Stimulated activated CD4-positive, alpha-beta T cell treated with anti-CD3 and anti-CD28 coated beads, TNF-alpha, amount 100 ng/mL, for 48 hours (primary cell): ENCODE measurements around the gene RCOR1.

Experiments used
- DNase-seq, 3 donors: peaks; one replicate each; pipeline ENCODE4 v3.0.0-alpha.2; 2020; ENCODE audit warnings: low read depth in 3 of 3

Gene RCOR1

DNA sequence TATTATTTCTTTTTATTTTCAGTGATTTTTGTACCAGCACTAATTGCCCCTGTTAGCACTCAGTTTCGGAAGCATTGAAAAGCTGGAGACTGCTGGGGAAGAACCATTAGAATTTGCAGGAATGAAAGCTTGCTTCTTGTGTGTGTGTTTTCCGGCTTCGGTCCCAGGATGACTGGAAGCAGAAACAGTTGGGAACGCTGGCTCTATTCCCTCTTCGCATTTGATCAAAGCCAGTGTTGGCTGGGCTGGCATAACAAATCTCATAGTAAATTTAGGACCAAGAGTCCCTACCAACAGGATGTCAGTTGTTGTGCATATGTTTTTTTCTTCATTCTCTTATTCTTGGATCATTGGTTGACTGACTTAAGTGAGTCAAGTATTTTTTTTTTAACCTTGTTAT is 131.2 kb downstream of the RCOR1 start:
- DNase-seq = no peak

DNA sequence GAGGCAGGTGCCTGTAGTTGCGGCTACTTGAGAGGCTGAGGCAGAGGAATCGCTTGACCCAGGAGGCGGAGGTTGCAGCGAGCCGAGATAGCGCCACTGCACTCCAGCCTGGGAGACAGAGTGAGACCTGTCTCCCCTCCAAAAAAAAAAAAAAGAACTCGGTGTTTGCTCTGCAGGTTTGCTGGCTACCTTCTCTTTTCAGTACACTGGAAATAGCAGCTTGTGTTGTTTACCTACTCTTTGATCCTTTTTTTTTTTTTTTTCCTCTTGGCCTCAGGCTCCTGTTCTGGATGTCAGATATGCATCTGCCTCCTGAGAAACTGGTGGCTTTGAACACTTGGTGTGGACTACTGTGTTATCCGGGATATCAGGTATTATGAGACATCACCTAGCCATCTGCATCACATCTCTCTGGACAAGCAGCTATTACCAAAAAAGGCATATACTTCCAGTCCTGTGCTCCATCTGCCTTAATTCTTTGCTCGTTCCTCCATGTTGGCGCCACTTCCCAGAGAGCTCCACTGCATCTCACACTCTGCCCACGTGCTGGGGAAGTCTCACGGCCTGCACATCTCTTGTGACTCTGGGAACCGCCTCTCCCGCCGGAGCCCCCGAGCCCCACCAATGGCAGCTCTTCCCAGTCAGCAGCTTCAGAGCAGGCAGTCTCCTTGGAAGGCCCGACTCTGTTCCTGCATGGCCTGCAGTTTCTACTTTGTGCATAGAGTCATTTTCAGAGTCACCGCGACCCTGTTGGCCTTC is 133.9 kb downstream of the RCOR1 start:
- DNase-seq = no peak

DNA sequence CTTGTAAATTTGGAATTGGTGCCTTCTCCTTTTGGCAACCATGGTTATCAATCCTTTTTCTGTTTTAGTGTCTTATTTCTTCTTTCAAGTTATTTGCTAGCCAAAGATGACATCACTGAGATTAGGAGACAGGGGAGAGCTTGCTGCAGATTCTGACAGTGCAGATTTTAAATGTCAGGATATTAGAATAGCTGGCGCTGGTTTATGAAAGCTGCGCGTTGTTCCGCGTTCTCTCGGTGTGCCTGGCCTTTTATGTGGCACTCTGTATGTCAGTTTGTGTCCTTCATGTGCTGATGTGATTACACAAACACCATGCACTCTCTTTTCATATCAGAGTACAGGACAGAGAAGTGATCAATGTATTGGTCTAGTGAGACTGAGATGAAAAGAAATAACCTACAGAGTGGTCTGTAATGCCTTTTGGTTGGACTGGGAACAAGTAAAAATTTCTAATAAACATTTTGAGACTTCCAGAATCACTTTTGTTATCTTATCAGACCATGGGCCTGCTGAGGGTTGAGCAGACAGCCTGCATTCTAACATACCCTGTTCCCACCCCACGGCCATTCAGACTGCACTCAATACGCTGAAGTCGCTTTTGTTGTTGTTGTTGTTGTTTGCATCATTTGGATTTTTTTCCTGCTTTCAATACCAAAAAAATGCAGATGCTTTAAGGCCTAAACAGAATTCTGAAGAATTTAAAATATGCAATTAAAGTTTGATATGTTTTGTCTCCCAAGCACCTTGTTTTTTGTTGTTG is 135.1 kb downstream of the RCOR1 start:
- no peak for DNase-seq

DNA sequence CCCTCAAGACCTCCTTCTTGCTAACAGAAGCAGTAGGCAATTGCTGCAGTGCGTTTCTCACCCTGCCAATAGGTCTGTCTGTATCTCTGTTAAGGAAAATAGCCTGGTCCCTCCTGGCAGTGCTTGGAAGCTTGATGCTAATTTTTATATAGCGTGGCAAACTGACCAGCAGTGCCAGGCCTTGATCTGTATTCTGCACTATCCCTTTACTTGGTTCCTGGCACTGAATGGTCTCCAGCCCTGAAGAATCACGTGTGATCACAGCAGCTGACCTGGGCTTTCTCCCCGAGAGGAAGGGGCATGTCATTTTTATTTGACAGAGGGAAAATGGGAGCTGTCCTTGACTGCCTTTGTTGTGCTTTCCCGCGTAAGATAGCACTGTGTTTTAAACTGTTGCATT is 136.1 kb downstream of the RCOR1 start:
- DNase-seq = no peak

- no peak for DNase-seq
Measured at GRCh38 chr14:102729268-102729667, 136.8 kb downstream of the RCOR1 start.

DNA sequence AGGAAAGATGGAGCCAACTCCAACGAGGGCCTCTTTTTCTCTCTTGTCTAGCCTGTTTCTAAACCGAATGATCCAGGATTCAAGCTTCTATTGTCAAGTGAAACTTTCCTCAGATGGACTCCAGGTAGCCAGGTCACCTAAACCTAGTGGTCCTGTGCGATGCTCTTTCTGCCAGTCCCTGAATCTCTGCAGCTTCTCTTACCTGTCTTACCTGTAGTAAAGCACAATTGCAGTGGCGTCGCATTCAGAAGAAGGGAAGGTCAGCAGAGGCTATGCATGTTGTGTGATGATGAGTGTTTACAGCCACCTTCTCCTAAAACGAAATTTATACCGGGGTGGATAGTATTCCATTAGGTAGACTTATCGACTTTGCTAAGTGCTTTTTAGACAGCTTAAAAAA is 137.4 kb downstream of the RCOR1 start:
- DNase-seq = no peak

- DNase-seq = no peak
Measured at GRCh38 chr14:102731101-102731870, 138.8 kb downstream of the RCOR1 start.

DNA sequence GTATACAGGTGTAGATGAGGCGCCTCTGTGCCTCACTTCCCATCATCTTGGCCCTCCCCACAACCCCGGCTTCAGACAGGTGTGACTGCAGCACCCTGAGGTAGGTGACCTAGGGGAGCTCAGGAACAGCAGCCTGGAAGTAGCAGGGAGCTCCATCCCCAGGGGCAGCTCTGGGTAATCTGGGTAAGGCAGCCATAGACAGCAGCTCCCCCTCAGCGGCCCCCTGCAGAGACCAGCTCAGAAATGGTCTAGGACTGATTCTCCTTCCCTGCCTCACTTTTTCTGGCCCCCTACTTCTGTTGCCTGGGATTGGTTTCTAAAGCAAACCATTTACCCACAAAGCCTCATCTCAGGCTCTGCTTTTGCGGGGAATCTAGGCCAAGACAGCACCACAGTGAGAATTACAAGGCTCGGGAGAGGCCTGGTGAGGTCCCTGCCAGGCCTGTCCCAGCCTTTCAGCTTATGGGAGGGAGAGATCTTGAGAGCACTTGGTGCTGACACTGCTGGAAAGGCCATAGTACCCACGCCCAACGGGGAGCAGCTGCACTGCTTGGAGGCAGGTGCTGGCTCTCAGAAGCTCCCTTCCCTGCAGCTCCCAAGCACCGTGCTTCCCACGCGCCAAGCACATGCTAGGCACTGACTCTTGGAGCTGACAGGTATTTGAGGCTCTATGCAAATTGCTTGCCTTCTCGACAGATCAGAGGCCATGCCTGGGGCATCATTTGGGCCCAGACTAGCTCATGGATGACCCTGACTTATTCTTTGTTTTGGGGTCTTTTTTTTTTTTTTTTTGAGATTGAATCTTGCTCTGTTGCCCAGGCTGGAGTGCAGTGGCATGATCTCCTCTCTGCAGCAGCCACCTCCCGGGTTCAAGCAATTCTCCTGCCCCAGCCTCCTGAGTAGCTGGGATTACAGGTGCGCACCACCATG is 139.7 kb downstream of the RCOR1 start:
- DNase-seq = no peak

DNA sequence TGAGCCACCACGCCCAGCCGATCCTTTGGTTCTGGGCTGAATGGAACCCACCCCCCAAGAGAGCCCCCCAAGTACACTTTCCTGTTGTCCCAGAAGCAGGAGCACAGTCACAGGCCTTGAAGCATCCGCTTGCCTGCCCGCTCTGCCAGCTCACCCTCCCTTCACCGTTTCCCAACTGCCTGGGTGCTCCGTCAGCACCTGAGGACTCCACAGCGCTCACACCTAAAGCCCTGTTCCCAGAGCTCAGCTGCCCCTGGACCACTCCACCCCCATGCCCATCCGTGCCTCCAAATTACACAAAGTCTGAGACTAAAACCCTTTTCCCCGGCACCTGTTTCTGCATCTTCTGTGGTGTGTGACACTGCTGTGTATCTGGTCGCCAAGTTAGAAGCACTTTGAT is 140.5 kb downstream of the RCOR1 start:
- DNase-seq = no peak

GRCh38 chr14:102733326-102733725 is 140.9 kb downstream of the RCOR1 start:
- no peak for DNase-seq

DNA sequence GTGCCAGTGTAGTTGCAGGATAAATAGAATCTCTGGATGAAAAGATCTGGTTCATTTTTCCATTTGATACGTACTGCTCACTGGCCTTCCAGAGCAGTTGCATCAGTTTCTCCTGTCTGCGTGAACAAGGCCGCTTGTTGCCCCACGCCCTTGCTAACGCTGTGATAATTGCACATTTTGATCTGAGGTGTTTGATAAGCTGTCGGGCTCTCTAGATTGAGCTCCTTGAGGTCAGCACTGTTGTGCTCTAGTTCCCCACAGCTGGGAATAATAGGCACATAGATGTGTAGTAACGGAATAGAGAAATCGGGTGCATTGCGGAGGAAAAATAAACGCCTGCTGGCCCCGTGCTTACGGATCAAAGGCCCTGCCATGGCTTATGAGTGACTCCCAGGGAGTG is 142.0 kb downstream of the RCOR1 start:
- no peak for DNase-seq

- DNase-seq = no peak
Measured at GRCh38 chr14:102736956-102737355, 144.5 kb downstream of the RCOR1 start.

GRCh38 chr14:102737402-102738372 is 145.2 kb downstream of the RCOR1 start:
- DNase-seq = no peak

- no peak for DNase-seq
Measured at GRCh38 chr14:102738373-102739189, 146.1 kb downstream of the RCOR1 start.

GRCh38 chr14:102739190-102739469 is 146.7 kb downstream of the RCOR1 start:
- DNase-seq = no peak

DNA sequence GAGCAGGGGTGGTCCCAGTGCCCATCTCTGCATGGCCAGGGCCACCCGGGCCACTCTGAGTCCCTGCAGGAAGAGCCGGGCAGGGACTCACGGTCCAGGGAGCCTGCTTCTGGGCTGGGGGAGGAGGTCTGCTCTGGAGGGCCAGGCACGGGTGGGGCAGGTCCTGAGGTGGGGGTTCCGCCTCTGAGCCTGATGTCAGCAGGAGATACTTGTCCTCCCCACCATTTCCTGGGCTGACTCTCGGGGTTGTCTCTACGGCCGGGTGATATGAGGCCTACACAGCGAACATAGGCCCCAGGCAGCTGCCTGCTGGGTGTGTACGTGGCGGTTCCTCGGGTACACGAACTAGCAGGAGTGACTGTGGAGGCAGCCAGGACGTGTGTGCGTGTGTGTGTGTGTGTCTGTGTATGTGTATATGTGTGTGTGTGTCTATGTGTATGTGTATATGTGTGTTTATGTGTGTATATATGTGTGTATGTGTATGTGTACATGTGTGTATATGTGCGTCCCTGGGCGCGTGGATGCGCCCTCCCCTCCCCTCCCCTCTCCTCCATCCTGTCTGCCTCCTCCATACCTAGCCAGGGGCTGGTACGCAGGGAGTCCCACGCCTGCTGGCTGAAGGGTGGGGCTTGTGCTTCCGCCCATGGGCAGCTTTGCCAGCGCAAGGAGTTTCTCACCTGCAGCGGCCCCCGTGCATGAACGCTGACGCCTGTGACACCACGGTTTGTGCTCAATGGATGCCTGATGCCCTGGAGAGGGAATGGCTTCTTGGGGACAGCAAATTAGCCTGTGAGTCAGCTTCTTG is 154.4 kb downstream of the RCOR1 start:
- no peak for DNase-seq

- DNase-seq = no peak
Measured at GRCh38 chr14:102748806-102749205, 156.4 kb downstream of the RCOR1 start.

DNA sequence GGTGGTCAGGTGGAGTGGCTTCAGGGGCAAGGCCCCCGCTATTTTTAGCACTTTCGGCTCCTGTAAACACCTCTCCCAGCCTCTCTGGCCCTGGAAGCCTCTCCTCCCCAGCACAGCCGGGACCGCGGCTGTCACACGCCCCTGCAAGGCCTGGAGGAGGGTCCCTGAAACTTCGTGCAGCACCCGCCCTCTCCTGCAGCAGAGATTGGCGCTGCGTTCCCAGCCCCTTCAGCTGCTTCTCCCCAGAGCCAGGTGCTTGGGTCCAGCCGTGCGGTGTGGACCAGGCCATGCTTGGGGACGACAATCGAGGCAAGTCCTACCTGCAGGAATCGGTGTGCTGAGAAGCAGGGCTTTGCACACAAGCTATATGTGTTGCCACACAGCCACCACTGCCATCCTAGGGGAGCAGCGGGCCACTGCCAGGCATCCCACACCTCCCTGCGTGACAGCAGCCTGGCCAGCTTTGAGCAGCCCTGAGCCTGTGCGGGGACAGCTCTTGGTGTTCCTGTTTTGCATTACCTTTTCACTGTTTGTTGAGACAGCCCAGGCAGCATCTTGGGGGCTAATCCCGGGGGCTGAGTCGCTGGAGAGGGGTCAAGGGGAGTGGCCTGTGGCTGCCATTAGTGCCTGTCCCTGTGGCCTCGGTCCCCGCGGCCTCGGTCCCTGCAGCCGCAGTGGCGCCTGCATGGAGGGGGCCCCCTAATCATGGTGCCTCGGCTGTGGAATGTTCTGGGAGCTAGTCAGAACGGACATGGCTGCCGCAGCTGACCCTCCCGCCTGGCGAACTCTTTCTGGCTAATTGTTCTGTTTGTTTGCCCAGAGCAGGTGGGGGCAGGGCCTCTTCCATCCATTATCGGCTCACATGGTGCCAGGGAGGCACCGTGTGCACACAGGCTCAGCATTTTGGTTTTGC is 157.2 kb downstream of the RCOR1 start:
- DNase-seq = no peak
